Left hindlimb (tissue), 1 donor: ENCODE measurements around the gene INHBE.
A peak's percentile ranks its signal among the peaks of the same experiment; 100 is the strongest.

Experiments used
- DNase-seq: peaks from one replicate; pipeline ENCODE4 v3.0.0-alpha.2; 2018

The INHBE gene

DNA sequence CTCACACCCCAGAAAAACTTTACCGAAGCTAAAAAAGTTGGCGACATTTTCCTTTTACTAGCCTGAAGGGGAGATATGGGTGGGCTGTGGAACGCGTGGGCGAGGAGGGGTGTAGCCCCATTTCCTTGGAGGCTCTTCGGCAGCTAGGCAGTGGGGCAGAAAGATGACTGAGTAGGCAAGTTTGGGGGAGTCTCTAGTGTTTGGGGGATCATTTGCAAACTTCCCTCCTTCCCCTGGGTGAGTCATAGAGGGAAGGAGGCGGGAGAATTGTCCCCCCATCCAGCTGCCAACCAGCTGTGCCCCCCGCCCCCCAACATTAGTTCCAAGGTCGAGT, 6.8 kb downstream of the INHBE start:
- peak; percentile 69 for DNase-seq

DNA sequence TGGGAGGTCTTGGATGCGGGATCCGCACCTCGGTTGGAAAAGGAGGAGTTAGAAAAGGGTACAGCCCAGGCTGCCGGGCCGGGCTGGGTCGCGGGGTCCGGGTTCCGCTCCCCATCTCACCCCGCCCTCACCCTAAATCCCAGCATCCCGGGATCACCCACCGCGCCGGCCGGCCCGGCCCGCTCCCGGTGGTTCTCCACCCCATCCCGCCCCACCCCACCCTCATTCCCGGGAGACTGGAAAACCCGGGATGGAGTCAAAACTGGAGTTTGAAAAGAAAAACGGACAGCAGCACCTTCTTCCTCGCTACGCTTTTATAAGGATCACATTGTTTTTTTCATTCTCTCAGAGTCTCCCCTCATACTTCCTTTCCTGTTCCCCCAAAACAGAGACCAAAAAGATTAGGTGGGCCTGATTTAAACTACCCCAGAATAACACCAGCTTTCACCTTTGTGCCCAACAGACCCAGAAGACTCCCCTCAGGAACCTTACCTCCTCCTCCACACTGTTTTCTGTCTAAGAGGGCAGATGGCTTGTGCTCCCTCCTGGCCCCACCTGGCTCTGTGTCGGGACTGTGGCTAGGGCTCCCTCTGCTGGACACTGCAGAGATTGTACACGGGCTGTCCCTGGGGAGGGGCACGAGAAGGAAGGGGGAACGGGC, 7.3 kb downstream of the INHBE start:
- DNase-seq = peak; percentile 89

- no peak for DNase-seq
These were observed 7.8 kb downstream of the INHBE start for GRCh38 chr12:57462912-57463253.

- DNase-seq = no peak
These were observed 9.5 kb downstream of the INHBE start for GRCh38 chr12:57464569-57464968.

GRCh38 chr12:57465030-57465746, 10.1 kb downstream of the INHBE start:
- DNase-seq = peak; percentile 12

DNA sequence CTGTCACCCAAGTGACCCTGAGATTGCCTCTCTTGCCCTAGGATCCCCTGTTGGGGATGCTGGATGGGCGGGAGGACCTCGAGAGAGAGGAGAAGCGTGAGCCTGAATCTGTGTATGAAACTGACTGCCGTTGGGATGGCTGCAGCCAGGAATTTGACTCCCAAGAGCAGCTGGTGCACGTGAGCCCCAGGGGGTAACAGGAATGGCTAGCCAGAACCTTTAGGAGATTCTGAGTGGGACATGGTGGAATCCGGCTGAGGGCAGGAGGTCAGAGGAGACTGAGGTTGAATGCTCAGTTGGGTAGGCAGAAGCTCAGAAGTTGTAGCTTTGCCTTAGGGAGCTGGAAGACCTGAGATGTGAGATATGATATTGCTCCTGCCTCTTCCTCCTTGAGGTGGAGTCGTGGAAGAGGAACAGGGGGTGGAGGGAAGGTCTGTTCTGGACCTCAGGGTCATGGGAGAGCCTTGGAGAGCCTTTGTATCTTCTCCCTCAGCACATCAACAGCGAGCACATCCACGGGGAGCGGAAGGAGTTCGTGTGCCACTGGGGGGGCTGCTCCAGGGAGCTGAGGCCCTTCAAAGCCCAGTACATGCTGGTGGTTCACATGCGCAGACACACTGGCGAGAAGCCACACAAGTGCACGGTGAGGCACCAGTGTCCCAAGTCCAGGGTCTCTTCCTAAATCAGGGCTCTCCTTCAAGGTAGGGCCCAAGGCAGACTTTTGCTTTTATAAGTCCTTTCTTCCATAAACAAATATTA, 10.8 kb downstream of the INHBE start:
- peak; percentile 17 for DNase-seq

DNA sequence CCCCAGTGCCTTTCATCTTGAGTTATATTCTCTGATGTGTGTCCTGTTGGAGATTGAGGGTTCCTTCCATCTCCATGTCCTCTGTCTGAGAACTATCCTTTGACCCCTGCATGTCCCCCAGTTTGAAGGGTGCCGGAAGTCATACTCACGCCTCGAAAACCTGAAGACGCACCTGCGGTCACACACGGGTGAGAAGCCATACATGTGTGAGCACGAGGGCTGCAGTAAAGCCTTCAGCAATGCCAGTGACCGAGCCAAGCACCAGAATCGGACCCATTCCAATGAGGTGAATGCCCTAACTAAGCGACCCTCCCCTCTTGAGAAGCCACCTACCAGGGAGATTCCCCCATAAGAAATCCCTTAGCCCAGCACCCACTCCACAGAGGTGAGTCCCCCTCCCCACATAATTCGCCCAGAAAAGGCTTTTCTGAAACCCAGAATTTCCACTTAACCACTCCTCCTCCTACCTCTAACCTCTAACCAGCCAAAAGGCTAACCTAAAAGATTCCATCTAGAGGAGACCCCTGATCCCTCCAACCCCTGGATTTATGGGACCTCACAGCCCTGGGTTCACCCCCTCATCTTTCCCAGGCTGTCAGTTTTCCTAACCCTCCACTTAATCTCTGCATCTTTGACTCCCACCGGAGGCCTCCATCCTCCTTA, 12.2 kb downstream of the INHBE start:
- no peak for DNase-seq

DNA sequence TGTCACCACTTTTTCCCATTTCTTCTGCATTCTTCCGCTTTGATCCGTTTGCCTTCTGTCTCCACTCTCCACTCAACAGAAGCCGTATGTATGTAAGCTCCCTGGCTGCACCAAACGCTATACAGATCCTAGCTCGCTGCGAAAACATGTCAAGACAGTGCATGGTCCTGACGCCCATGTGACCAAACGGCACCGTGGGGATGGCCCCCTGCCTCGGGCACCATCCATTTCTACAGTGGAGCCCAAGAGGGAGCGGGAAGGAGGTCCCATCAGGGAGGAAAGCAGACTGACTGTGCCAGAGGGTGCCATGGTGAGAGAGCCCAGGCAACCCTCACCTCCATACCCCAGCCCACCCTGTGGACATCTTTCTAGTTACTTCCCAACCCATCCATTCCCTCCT, 12.8 kb downstream of the INHBE start:
- DNase-seq = peak; percentile 16

DNA sequence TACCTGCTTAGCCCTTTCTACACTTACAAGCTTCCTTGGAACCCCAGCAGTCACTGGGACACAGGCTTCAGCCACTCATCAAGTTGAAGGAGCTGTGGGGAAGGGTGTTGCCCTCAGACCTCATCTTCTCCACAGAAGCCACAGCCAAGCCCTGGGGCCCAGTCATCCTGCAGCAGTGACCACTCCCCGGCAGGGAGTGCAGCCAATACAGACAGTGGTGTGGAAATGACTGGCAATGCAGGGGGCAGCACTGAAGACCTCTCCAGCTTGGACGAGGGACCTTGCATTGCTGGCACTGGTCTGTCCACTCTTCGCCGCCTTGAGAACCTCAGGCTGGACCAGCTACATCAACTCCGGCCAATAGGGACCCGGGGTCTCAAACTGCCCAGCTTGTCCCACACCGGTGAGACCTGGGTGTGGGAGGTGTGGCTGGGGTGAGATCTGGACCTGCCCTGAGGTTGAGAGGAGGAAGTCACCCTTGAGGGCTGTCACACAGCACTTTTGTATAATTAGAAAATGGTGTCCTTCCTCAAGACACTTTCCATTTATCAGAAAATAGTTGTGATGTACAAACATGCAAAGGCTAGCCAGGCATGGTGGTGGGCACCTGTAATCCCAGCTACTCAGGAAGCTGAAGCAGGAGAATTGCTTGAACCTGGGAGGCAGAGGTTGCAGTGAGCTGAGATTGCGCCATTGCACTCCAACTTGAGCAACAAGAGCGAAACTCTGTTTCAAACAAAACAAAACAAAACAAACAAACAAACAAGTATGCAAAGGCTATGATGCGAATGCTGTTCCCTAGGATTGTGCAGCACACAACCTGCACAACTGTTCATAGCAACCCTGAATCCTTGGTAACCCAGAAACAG, 14.4 kb downstream of the INHBE start:
- DNase-seq = peak; percentile 15

DNA sequence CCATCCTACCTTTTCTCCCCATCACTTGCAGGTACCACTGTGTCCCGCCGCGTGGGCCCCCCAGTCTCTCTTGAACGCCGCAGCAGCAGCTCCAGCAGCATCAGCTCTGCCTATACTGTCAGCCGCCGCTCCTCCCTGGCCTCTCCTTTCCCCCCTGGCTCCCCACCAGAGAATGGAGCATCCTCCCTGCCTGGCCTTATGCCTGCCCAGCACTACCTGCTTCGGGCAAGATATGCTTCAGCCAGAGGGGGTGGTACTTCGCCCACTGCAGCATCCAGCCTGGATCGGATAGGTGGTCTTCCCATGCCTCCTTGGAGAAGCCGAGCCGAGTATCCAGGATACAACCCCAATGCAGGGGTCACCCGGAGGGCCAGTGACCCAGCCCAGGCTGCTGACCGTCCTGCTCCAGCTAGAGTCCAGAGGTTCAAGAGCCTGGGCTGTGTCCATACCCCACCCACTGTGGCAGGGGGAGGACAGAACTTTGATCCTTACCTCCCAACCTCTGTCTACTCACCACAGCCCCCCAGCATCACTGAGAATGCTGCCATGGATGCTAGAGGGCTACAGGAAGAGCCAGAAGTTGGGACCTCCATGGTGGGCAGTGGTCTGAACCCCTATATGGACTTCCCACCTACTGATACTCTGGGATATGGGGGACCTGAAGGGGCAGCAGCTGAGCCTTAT, 15.3 kb downstream of the INHBE start:
- peak; percentile 16 for DNase-seq

DNA sequence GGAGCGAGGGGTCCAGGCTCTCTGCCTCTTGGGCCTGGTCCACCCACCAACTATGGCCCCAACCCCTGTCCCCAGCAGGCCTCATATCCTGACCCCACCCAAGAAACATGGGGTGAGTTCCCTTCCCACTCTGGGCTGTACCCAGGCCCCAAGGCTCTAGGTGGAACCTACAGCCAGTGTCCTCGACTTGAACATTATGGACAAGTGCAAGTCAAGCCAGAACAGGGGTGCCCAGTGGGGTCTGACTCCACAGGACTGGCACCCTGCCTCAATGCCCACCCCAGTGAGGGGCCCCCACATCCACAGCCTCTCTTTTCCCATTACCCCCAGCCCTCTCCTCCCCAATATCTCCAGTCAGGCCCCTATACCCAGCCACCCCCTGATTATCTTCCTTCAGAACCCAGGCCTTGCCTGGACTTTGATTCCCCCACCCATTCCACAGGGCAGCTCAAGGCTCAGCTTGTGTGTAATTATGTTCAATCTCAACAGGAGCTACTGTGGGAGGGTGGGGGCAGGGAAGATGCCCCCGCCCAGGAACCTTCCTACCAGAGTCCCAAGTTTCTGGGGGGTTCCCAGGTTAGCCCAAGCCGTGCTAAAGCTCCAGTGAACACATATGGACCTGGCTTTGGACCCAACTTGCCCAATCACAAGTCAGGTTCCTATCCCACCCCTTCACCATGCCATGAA, 16.0 kb downstream of the INHBE start:
- peak; percentile 24 for DNase-seq

DNA sequence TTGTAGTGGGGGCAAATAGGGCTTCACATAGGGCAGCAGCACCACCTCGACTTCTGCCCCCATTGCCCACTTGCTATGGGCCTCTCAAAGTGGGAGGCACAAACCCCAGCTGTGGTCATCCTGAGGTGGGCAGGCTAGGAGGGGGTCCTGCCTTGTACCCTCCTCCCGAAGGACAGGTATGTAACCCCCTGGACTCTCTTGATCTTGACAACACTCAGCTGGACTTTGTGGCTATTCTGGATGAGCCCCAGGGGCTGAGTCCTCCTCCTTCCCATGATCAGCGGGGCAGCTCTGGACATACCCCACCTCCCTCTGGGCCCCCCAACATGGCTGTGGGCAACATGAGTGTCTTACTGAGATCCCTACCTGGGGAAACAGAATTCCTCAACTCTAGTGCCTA, 16.6 kb downstream of the INHBE start:
- DNase-seq = peak; percentile 15

DNA sequence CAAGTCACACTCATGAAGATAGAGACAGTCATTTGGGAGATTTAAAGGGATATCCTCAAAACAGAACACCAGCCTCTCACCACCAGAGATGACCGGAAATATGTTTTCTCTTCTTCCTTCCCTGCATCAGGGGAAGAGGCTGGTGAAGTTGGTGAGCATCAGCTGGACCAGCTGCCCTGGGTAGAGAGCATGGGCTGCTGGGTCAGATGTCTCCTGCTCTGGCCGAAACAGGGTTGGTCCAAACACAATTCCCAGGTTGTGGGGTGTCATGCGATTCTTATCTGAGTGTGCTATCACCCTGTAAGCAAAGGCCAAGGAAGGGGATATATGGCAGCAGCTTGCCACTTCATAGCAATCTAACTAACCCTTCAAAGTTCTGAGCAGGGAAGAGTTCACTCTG, 17.3 kb downstream of the INHBE start:
- peak; percentile 6 for DNase-seq

GRCh38 chr12:57473392-57473791, 18.3 kb downstream of the INHBE start:
- DNase-seq = peak; percentile 12

GRCh38 chr12:57473886-57474285, 18.8 kb downstream of the INHBE start:
- DNase-seq = peak; percentile 0

- DNase-seq = peak; percentile 23
These were observed 19.3 kb downstream of the INHBE start for GRCh38 chr12:57474430-57474829.

DNA sequence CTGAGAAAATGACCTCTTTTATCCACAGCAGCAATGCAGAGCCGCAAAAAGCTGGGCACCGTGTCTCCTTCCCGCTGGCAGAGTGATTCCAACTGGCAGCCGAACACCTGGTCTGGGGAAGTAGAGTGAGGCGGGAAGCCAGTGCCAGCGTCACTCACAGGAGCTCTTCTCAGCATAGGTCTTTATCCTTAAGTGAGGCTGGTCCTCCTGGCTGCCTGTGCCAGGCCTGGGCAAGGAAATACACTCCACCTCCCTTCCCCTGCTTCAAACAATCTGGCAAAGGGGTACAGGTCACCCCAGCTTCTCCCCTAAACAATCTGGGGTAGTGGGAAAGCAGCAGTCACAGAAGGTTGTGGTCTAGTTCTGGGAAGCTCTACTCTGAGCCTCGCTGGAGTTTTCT, 19.8 kb downstream of the INHBE start:
- DNase-seq = peak; percentile 25

GRCh38 chr12:57475271-57476161, 20.4 kb downstream of the INHBE start:
- DNase-seq = peak; percentile 40

DNA sequence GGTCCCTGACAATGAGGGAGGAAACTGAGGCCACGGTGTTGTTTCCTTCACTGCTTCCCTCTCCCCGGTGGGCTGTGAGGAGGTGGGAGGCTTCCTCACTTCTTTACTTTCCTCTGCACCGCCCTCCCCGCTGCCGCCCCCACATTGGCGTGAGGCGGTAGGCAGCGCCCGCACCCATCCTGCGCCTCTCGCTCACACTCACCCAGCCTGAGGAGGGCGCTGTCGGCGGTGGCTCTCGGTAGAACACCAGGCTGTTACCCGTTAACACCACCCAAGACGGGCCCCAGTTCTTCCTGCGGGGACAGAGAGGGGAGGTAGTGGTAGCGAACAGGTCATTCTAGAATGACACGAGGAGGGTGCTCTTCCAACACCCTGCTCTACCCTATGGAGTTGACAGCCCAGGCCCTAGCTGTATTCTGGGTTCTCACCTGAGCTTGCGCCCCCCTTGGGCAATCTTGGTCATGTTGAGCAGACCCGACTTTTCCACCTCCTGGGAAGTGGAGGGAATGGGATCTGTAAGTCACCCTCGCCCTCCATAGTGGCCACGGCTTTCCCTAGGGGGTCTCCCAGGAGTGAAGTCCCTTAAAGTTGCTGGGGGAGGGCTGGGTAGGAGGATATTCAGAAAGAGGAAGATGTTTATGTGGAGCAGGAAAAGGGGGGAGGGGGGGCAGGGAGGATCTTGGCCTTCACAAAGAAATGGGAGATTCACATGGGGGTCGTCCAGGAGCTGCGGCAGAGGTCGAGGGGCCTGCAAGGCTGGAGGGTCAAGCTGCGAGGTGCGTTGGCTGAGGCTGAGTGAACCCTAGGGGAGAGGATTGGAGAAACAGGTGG, 21.3 kb downstream of the INHBE start:
- DNase-seq = peak; percentile 32
